ENCODE results near the gene RAB7B.

The RAB7B gene

DNA sequence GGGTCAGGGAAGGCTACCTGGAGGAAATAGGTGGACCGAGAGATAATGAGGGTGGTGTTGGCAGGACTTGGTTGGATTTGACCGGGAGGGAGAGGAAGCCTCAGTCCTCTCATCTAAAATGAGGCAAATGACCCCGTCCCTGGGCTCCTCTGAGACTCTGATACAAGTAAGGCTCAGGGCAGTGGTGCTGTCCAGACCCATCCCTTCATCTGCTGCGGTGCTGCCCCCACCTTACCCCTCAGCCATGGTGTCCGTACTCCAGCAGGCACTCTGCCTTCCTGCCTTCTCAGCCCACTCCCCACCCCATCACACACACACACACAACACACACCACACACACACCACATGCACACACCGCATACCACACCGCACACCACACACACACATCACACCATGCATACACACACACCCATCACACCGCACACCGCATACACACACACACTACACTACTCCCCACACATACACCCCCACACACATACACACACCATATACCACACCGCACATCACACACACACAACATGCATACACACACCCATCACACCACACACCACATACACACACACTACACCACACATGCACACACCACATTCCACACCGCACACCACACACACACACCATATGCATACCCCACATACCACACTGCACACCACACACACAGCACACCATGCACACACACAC, 30.6 kb downstream of the RAB7B start:
- TF ChIP-seq, protein P1, sequence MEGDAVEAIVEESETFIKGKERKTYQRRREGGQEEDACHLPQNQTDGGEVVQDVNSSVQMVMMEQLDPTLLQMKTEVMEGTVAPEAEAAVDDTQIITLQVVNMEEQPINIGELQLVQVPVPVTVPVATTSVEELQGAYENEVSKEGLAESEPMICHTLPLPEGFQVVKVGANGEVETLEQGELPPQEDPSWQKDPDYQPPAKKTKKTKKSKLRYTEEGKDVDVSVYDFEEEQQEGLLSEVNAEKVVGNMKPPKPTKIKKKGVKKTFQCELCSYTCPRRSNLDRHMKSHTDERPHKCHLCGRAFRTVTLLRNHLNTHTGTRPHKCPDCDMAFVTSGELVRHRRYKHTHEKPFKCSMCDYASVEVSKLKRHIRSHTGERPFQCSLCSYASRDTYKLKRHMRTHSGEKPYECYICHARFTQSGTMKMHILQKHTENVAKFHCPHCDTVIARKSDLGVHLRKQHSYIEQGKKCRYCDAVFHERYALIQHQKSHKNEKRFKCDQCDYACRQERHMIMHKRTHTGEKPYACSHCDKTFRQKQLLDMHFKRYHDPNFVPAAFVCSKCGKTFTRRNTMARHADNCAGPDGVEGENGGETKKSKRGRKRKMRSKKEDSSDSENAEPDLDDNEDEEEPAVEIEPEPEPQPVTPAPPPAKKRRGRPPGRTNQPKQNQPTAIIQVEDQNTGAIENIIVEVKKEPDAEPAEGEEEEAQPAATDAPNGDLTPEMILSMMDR (IDR thresholded peaks at IDR 0.05; ENCODE audit: low read depth, low read length) = no peak

DNA sequence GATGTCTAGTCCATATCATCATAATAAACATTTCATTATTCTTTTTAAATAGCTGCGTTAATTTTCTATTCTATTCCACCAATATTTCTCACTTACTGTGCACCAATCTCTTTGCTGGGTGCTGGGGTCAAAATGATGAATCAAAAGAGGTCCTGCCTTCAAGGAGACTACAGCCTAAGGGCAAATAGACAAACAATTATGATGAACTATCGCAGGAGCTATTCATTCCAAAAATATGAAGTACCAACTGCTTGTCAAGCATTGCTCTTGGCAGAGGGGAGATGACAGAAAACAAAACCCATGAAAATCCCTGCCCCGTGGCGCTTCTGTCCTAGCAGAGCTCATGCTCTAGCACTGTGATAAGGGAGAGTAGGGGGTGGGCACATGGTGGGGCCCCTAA, 31.1 kb downstream of the RAB7B start:
- TF ChIP-seq, protein P1 (IDR thresholded peaks at IDR 0.05; ENCODE audit: low read depth, low read length) = no peak
- no peak for DNase-seq (ENCODE audit: extremely low read depth, low read depth)

More for the DNA sequence above, 30.6 kb downstream of the RAB7B start:
- DNase-seq (ENCODE audit: extremely low read depth, low read depth) = no peak

DNA sequence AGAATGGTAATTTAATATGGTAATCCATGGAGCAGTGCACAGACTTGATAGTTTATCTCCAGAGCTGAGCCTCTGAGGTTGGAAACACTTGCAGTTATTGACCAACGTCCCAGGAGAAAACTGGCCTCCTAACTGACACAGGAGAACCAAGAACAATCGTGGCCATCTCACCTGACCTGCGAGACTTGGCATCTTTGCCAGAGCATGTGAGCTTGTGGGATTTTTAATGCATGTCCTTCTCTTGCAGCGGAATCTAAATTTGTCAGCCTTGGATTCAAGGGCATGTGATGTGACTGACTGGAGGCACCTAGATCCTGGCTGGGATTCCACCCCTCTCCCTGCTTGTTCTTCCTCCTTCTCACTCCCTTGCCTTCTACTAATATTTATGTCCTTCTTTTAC, 32.1 kb downstream of the RAB7B start:
- DNase-seq (ENCODE audit: extremely low read depth, low read depth) = no peak
- TF ChIP-seq, protein P1 (IDR thresholded peaks at IDR 0.05; ENCODE audit: low read depth, low read length) = no peak

DNA sequence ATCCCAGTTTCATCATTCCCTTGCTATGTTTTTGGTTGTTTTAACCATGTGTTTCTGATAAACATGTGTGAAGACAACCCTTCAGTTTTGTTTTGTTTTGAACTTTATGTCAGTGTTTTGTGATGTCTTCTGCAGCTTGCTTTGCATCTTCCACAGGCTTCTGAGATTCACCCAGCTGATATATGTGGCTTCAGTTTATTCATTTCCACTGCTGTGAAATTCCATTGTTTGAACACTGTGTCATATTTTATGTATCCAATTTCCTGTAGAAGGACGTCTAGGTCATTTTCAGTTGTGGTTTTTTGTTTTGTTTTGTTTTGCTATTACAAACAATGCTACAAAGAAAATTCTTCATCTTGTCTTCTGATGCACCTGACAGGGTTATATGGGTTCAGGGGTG, 32.7 kb downstream of the RAB7B start:
- no peak for DNase-seq (ENCODE audit: extremely low read depth, low read depth)
- TF ChIP-seq, protein P1 (IDR thresholded peaks at IDR 0.05; ENCODE audit: low read depth, low read length) = no peak

DNA sequence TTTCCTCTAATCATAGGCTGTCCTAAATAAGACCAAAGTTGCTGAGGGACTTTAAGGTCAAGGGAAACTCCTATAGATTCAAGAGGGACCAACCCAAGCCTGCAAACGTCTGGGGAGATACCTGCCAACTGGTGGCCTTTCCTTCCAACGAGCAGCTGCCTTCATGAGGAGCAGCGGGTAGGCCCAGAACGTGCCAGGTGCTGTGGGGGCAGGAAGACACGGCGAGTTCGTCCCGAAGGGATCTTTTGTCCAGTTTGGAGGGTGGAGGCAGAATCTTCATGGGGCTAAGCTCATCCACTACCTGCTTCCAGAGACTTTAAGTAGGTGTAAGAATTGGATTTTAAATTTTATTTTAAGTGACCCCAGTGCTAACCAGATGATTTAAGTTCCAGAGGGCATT, 34.0 kb downstream of the RAB7B start:
- no peak for DNase-seq (ENCODE audit: extremely low read depth, low read depth)
- TF ChIP-seq, protein P1 (IDR thresholded peaks at IDR 0.05; ENCODE audit: low read depth, low read length) = no peak

DNA sequence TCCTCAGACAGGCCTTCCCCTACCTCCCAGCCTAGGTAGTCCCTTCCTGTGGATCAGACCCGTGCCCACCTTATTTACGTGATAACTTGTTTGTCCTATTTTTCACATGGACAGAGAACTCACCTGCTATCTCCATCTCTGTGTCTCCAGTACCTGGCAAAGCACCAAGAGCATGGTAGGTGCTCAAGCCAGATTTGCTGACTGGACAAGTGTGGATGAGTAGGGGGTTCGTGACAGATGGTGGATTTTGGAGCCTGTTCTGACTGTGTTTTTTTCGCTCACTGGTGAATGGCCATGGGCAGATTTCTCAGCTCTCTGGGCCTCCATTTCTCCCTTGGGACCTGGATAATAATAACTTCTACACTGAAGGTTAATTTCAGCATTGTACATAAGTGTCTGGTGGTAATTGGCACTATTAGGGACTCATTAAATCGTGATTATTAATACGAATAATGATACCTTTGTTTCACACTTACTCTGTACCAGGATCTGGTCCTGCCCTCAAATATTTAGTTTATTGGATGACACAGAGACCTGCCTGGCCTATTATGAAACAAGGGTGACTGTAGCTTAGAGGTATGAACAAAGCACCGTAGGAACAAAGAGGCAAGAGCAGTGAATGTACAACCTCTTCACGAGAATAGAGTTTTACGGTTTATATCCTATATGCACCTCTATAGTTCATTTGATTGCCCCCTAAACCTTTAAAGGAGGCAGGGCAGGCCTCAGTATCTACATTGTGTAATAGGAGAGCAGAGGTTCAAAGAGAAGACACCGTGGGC, 35.5 kb downstream of the RAB7B start:
- no peak for DNase-seq (ENCODE audit: extremely low read depth, low read depth)
- TF ChIP-seq, protein P1 (IDR thresholded peaks at IDR 0.05; ENCODE audit: low read depth, low read length) = no peak
